K562 (cell line): ENCODE data around the gene HSD11B2. TPM values are rescaled to one million over a fixed set of nuclear protein-coding genes. Genes with fewer than 3 reads are reported as not detected.

ENCODE experiments used
- ATAC-seq: fragments of 200-7000 bp; cut with Tn5 transposase; 3 replicates; pipeline ENCODE4 v1.9.1; 2020; ENCODE audit warnings: moderate library complexity
- BruUV-seq: library from RNA; stranded (reverse); fragments of 400-500 nt; replicated peaks from 2 replicates; lab custom pipeline; 2021; lab: Mats Ljungman, UMichigan
- CTCF ChIA-PET: fragments of 300-600 bp; formaldehyde crosslinking; extraction: SDS; loops from one replicate; lab custom pipeline; 2021; ENCODE audit warnings: low intra/inter-chr PET ratio; lab: Yijun Ruan, JAX
- POLR2A ChIA-PET: fragments of 300-600, 350-650 bp; sonication (Branson Sonifier 250); formaldehyde crosslinking; extraction: SDS; loops from one replicate; lab custom pipeline; 2021; ENCODE audit warnings: antibody characterized with exemption, inconsistent platforms; lab: Yijun Ruan, JAX
- DNase-seq, 4 experiments: peaks; one replicate each; pipeline versions ENCODE4 v3.0.0 to v3.0.0-alpha.2; 2011 to 2018; ENCODE audit warnings: low spot score in 3 of 4, mixed read lengths in 3 of 4; ENCODE audit errors: extremely low read depth in 1 of 4
- FAIRE-seq: peaks from 2 replicates; lab custom pipeline; 2011; peaks lifted over from hg19 to GRCh38; lab: Jason Lieb, UNC
- H2AFZ ChIP-seq: 2 replicates; pipeline ENCODE4 v1.6.0; 2011; ENCODE audit warnings: low read depth, low read length, control low read depth, inconsistent platforms
- H3K27ac ChIP-seq: fragments of 200-600 bp; 3 replicates; pipeline ENCODE4 v1.8.0; 2011; ENCODE audit warnings: low read depth, mild to moderate bottlenecking, control low read depth, inconsistent platforms, low read length, moderate library complexity, mixed read lengths; ENCODE audit errors: extremely low read depth
- H3K27me3 ChIP-seq, 2 experiments: fragments of 300-600 bp in 1 of 2; 2 replicates in 1 of 2; 3 replicates in 1 of 2; pipeline versions ENCODE4 v1.6.0 to v1.8.0; 2011; ENCODE audit warnings: inconsistent platforms in 2 of 2, low read length in 2 of 2, mild to moderate bottlenecking in 1 of 2, mixed read lengths in 1 of 2, moderate library complexity in 1 of 2; ENCODE audit not compliant: control insufficient read depth in 2 of 2, insufficient read depth in 2 of 2
- H3K36me3 ChIP-seq: fragments of 300-600 bp; 3 replicates; pipeline ENCODE4 v1.8.0; 2011; ENCODE audit warnings: mild to moderate bottlenecking, low read length, inconsistent platforms; ENCODE audit not compliant: control insufficient read depth, insufficient read depth
- H3K4me1 ChIP-seq, 2 experiments: fragments of 200-600 bp in 1 of 2; replicated peaks in 1 of 2; 2 replicates in 1 of 2; 3 replicates in 1 of 2; pipeline versions ENCODE4 v1.5.1 to v1.8.0; 2011; ENCODE audit warnings: inconsistent platforms in 2 of 2, low read length in 2 of 2, mild to moderate bottlenecking in 1 of 2, mixed read lengths in 1 of 2, moderate library complexity in 1 of 2; ENCODE audit not compliant: control insufficient read depth in 2 of 2, insufficient read depth in 2 of 2
- H3K4me2 ChIP-seq: 2 replicates; pipeline ENCODE4 v1.6.1; 2011; ENCODE audit warnings: low read length, control low read depth, inconsistent platforms, mixed read lengths; ENCODE audit not compliant: insufficient read depth
- H3K4me3 ChIP-seq: fragments of 200-600 bp; sonication (generic), shearing (Covaris generic); 2 replicates; pipeline ENCODE4 v1.5.1; 2016; ENCODE audit warnings: control low read depth, inconsistent platforms
- H3K79me2 ChIP-seq: fragments of 200-600 bp; 3 replicates; pipeline ENCODE4 v1.8.0; 2011; ENCODE audit warnings: low read length, inconsistent platforms; ENCODE audit not compliant: control insufficient read depth, insufficient read depth
- H3K9ac ChIP-seq, 2 experiments: 2 replicates each; pipeline versions ENCODE4 v1.6.0 to v1.6.1; 2011; ENCODE audit warnings: low read depth in 2 of 2, low read length in 2 of 2, control low read depth in 1 of 2, inconsistent platforms in 1 of 2, mild to moderate bottlenecking in 1 of 2, mixed read lengths in 1 of 2; ENCODE audit not compliant: insufficient read depth in 1 of 2
- H3K9me1 ChIP-seq: one replicate; pipeline ENCODE4 v1.6.0; 2011; ENCODE audit warnings: inconsistent platforms, mild to moderate bottlenecking, low read length, moderate library complexity; ENCODE audit not compliant: control insufficient read depth, insufficient read depth
- H3K9me3 ChIP-seq: replicated peaks from 2 replicates; pipeline ENCODE4 v1.5.1; 2011; ENCODE audit warnings: low read depth, low read length, inconsistent platforms; ENCODE audit not compliant: control insufficient read depth, insufficient read depth
- H4K20me1 ChIP-seq: replicated peaks from 2 replicates; pipeline ENCODE4 v1.6.1; 2011; ENCODE audit warnings: low read length, inconsistent platforms, mixed read lengths; ENCODE audit not compliant: control insufficient read depth, insufficient read depth
- ARID4B ChIP-seq: sonication (generic); formaldehyde crosslinking; IDR thresholded peaks from 2 replicates; pipeline ENCODE4 v1.8.0; 2022; ENCODE audit warnings: mild to moderate bottlenecking, missing genetic modification reagents
- CREB1 ChIP-seq, 2 experiments: sonication (generic) in 1 of 2; formaldehyde crosslinking in 1 of 2; IDR thresholded peaks; 2 replicates each; pipeline versions ENCODE4 v1.6.1 to v1.8.0; 2012 to 2022; ENCODE audit warnings: inconsistent platforms in 1 of 2, mild to moderate bottlenecking in 1 of 2, missing genetic modification reagents in 1 of 2, moderate library complexity in 1 of 2
- MEF2A ChIP-seq: IDR thresholded peaks from 2 replicates; pipeline ENCODE4 v1.6.1; 2011; ENCODE audit warnings: low read depth, mild to moderate bottlenecking, low read length, moderate library complexity; ENCODE audit not compliant: control insufficient read depth
- NCOR1 ChIP-seq: fragments of 450-650 bp; IDR thresholded peaks from 2 replicates; pipeline ENCODE4 v1.6.1; 2016; ENCODE audit warnings: mild to moderate bottlenecking, moderate library complexity
- SIX5 ChIP-seq, 2 experiments: IDR thresholded peaks; 2 replicates each; pipeline ENCODE4 v1.6.1; 2011; ENCODE audit warnings: low read length in 2 of 2, borderline replicate concordance in 1 of 2, low read depth in 1 of 2, mild to moderate bottlenecking in 1 of 2, moderate library complexity in 1 of 2; ENCODE audit not compliant: insufficient read depth in 1 of 2
- ZNF57 ChIP-seq: fragments of 450-650 bp; formaldehyde crosslinking; IDR thresholded peaks from 2 replicates; pipeline ENCODE4 v1.4.0; 2020; ENCODE audit warnings: mild to moderate bottlenecking, moderate library complexity
- WGBS: fragments of 100-300 bp; shearing (Covaris generic); methylation state at CpG from one replicate; pipeline ENCODE4 v1.1.6; 2016; ENCODE audit warnings: low coverage, mixed read lengths; ENCODE audit not compliant: insufficient coverage; ENCODE audit errors: missing lambda C conversion rate; 5-methylcytosine and 5-hydroxymethylcytosine counted together
- in situ Hi-C: fragments of 300-500 bp; cut with MboI; formaldehyde crosslinking; loops from 4 replicates; pipeline ENCODE4 v1.15.0; 2018; ENCODE audit warnings: inconsistent platforms, mixed read lengths
- intact Hi-C: fragments of 100-400 bp; cut with micrococcal nuclease; formaldehyde crosslinking; loops from 2 replicates; pipeline ENCODE4 v1.14.2; 2022
- polyA plus RNA-seq, 8 experiments: library from polyadenylated mRNA; depleted of rRNA in 4 of 8; stranded (reverse) in 5 of 8; unstranded in 3 of 8; fragments of >200 nt; fragmentation: Nextera tagmentation in 2 of 8; fragmentation: Illumina TruSeq in 1 of 8; extraction: Ambion mirVana in 2 of 8; extraction: Trizol in 1 of 8; gene quantifications; 2 replicates each; pipeline versions ENCODE4 v1.2.1 to v1.2.3, GENCODE V29; 2011 to 2014; ENCODE audit warnings: inconsistent platforms in 1 of 8, missing spikeins in 1 of 8
- total RNA-seq, 7 experiments: library from RNA; depleted of rRNA in 6 of 7; stranded (reverse); fragments of >200 nt in 6 of 7; fragmentation: Illumina TruSeq in 2 of 7; extraction: Trizol in 2 of 7; gene quantifications; 2 replicates each; pipeline versions ENCODE4 v1.2.1 to v1.2.3, GENCODE V29; 2011 to 2021; ENCODE audit warnings: low replicate concordance in 1 of 7

The HSD11B2 gene
- total and polyA plus RNA-seq, 9 of the 15 experiments (the other 6 are each of a cell fraction or from before 2014, with no cell fraction given) = 0.08 to 2.0 (median 0.79) TPM

- DNase-seq = peak in 1 of 4 experiments; percentile 70
- BruUV-seq = TSS peak; percentile 25
- H3K4me2 ChIP-seq = peak overlapping the region; percentile 33; the same call in 1 of the 2 replicates
- H4K20me1 ChIP-seq = peaks cover 10% of the 10 kb centered on the region
- FAIRE-seq = peak; percentile 48
- ChIA-PET CTCF (no interaction called here), POLR2A (interaction anchor here (1.0 kb wide), 1 partner anchor 14 kb away, joined by 4 read pairs; no protein-coding TSS in a partner anchor)
- H3K9me1 ChIP-seq = peaks cover 6% of the 10 kb centered on the region
- WGBS = 41% methylated on average over 11 of the region's 11 CpGs
- peaks cover 75% of the 10 kb centered on the region for H3K79me2 ChIP-seq
- no peaks in the 10 kb centered on the region for H3K9me3 ChIP-seq
- no peak overlapping the region for H3K4me3 ChIP-seq
- peaks cover 21% of the 10 kb centered on the region; the same call in 2 of the 3 replicates for H3K36me3 ChIP-seq
- H2AFZ ChIP-seq = no peak overlapping the region
- no peak overlapping the region for H3K27ac ChIP-seq
- no peaks in the 10 kb centered on the region for H3K27me3 ChIP-seq
- peaks cover 12 to 29% of the 10 kb centered on the region in 2 experiments for H3K4me1 ChIP-seq
- in situ Hi-C loops = no loop called here
- peak overlapping the region in 1 of 2 experiments; percentile 54; a peak in 1 of 4 replicates for H3K9ac ChIP-seq
- intact Hi-C loops = no loop called here
- ATAC-seq = peak; percentile 52
- TF ChIP-seq SIX5 (IDR thresholded peaks at IDR 0.05; ENCODE audit: borderline replicate concordance in 1 of 2, insufficient read depth in 1 of 2, low read depth in 1 of 2, low read length in 2 of 2) (no peak), MEF2A (peak; percentile 57; the same call in 1 of the 2 replicates), NCOR1 (0 out of 2 replicates have a peak, but pooled peaks have one; percentile 7), ARID4B (CRISPR knock-in tag) (0 out of 2 replicates have a peak, but pooled peaks have one; percentile 23), CREB1 (IDR thresholded peaks at IDR 0.05) (no peak), CREB1 (CRISPR knock-in tag; IDR thresholded peaks at IDR 0.05) (0 out of 2 replicates have a peak, but pooled peaks have one; percentile 17), ZNF57 (CRISPR knock-in tag) (no peak)
Measured at GRCh38 chr16:67474551-67475455, 43.9 kb downstream of the HSD11B2 start.
